Memory B cell (primary cell): ENCODE results near the gene POLR2C.
A peak's percentile ranks its signal among the peaks of the same experiment; 100 is the strongest.

Experiments used
- ATAC-seq: fragments of 150-1000 bp; cut with Tn5 transposase; 2 replicates; pipeline ENCODE4 v1.10.0; 2021; ENCODE audit warnings: low read depth, mild to moderate bottlenecking, moderate library complexity
- DNase-seq, 2 donors: peaks; one replicate each; pipeline ENCODE4 v3.0.0; 2022; ENCODE audit warnings: low spot score in 2 of 2
- H3K27ac Mint-ChIP-seq: one replicate; pipeline ENCODE4 v1.8.0; 2022; ENCODE audit warnings: mild to moderate bottlenecking, moderate library complexity, mixed read lengths
- H3K27me3 Mint-ChIP-seq: one replicate; pipeline ENCODE4 v1.8.0; 2022; ENCODE audit warnings: mixed read lengths
- H3K36me3 Mint-ChIP-seq: one replicate; pipeline ENCODE4 v1.8.0; 2022; ENCODE audit warnings: mild to moderate bottlenecking, mixed read lengths
- H3K4me1 Mint-ChIP-seq: one replicate; pipeline ENCODE4 v1.8.0; 2022; ENCODE audit warnings: mixed read lengths
- H3K4me3 Mint-ChIP-seq: one replicate; pipeline ENCODE4 v1.8.0; 2022; ENCODE audit warnings: mild to moderate bottlenecking, moderate library complexity, mixed read lengths
- H3K9me3 Mint-ChIP-seq: one replicate; pipeline ENCODE4 v1.8.0; 2022; ENCODE audit warnings: mixed read lengths

Gene POLR2C

GRCh38 chr16:57479205-57479975 lies 16.9 kb downstream of the POLR2C start:
- ATAC-seq (no peak), DNase-seq (no peak)
- Mint-ChIP-seq H3K9me3 (no peaks in the 10 kb centered on the region), H3K4me1 (peaks cover 23% of the 10 kb centered on the region), H3K36me3 (no peaks in the 10 kb centered on the region), H3K27ac (no peak overlapping the region), H3K27me3 (peaks cover 4% of the 10 kb centered on the region), H3K4me3 (peak overlapping the region; percentile 65)

- Mint-ChIP-seq H3K27ac (no peak overlapping the region), H3K27me3 (peaks cover 4% of the 10 kb centered on the region), H3K36me3 (no peaks in the 10 kb centered on the region), H3K4me3 (no peak overlapping the region), H3K9me3 (no peaks in the 10 kb centered on the region), H3K4me1 (peaks cover 26% of the 10 kb centered on the region)
- DNase-seq = no peak
- no peak for ATAC-seq
Observed at GRCh38 chr16:57479976-57480753, 17.7 kb downstream of the POLR2C start.

GRCh38 chr16:57480754-57481230 lies 18.3 kb downstream of the POLR2C start:
- Mint-ChIP-seq H3K4me3 (no peak overlapping the region), H3K27ac (no peak overlapping the region), H3K36me3 (no peaks in the 10 kb centered on the region), H3K4me1 (peaks cover 26% of the 10 kb centered on the region), H3K9me3 (no peaks in the 10 kb centered on the region), H3K27me3 (peaks cover 4% of the 10 kb centered on the region)
- no peak for DNase-seq
- no peak for ATAC-seq

- ATAC-seq (no peak), DNase-seq (no peak)
- no peaks in the 10 kb centered on the region for H3K36me3 Mint-ChIP-seq
- H3K4me3 Mint-ChIP-seq = no peak overlapping the region
- no peaks in the 10 kb centered on the region for H3K9me3 Mint-ChIP-seq
- peaks cover 4% of the 10 kb centered on the region for H3K27me3 Mint-ChIP-seq
- peaks cover 22% of the 10 kb centered on the region for H3K4me1 Mint-ChIP-seq
- no peak overlapping the region for H3K27ac Mint-ChIP-seq
Observed at GRCh38 chr16:57481421-57481820, 18.9 kb downstream of the POLR2C start.

- ATAC-seq (no peak), DNase-seq (no peak)
- H3K4me3 Mint-ChIP-seq = no peak overlapping the region
- H3K27me3 Mint-ChIP-seq = peaks cover 4% of the 10 kb centered on the region
- peaks cover 27% of the 10 kb centered on the region for H3K4me1 Mint-ChIP-seq
- no peaks in the 10 kb centered on the region for H3K9me3 Mint-ChIP-seq
- H3K36me3 Mint-ChIP-seq = no peaks in the 10 kb centered on the region
- no peak overlapping the region for H3K27ac Mint-ChIP-seq
Observed at GRCh38 chr16:57482845-57483545, 20.5 kb downstream of the POLR2C start.

- Mint-ChIP-seq H3K27me3 (peaks cover 4% of the 10 kb centered on the region), H3K36me3 (no peaks in the 10 kb centered on the region), H3K4me3 (no peak overlapping the region), H3K4me1 (peaks cover 20% of the 10 kb centered on the region), H3K9me3 (no peaks in the 10 kb centered on the region), H3K27ac (no peak overlapping the region)
- ATAC-seq = no peak
- DNase-seq = no peak
Observed at GRCh38 chr16:57483725-57484514, 21.4 kb downstream of the POLR2C start.

GRCh38 chr16:57484515-57485005 lies 22.1 kb downstream of the POLR2C start:
- no peaks in the 10 kb centered on the region for H3K36me3 Mint-ChIP-seq
- ATAC-seq (no peak), DNase-seq (no peak)
- no peaks in the 10 kb centered on the region for H3K9me3 Mint-ChIP-seq
- peaks cover 2% of the 10 kb centered on the region for H3K27me3 Mint-ChIP-seq
- no peak overlapping the region for H3K27ac Mint-ChIP-seq
- peaks cover 17% of the 10 kb centered on the region for H3K4me1 Mint-ChIP-seq
- no peak overlapping the region for H3K4me3 Mint-ChIP-seq

GRCh38 chr16:57485091-57485915 lies 22.8 kb downstream of the POLR2C start:
- H3K27ac Mint-ChIP-seq = no peak overlapping the region
- no peaks in the 10 kb centered on the region for H3K36me3 Mint-ChIP-seq
- peaks cover 2% of the 10 kb centered on the region for H3K27me3 Mint-ChIP-seq
- DNase-seq = no peak
- H3K4me3 Mint-ChIP-seq = peak overlapping the region; percentile 95
- no peaks in the 10 kb centered on the region for H3K9me3 Mint-ChIP-seq
- no peak for ATAC-seq
- H3K4me1 Mint-ChIP-seq = peaks cover 16% of the 10 kb centered on the region

- Mint-ChIP-seq H3K36me3 (no peaks in the 10 kb centered on the region), H3K27ac (peak within 1 kb of the TSS; percentile 42)
- DNase-seq = peak; percentile 64 to 68
Observed at GRCh38 chr16:57485916-57486857, 23.7 kb downstream of the POLR2C start, which contains the start of gene DOK4. TSS of gene DOK4 (minus strand) at chr16:57486493. CDS start at chr16:57479507, 6,986 bp downstream.

GRCh38 chr16:57486858-57487834 lies 24.7 kb downstream of the POLR2C start:
- Mint-ChIP-seq H3K4me1 (peaks cover 14% of the 10 kb centered on the region), H3K9me3 (no peaks in the 10 kb centered on the region), H3K4me3 (peak overlapping the region; percentile 87), H3K27ac (peak overlapping the region; percentile 42), H3K36me3 (no peaks in the 10 kb centered on the region), H3K27me3 (no peaks in the 10 kb centered on the region)
- ATAC-seq (peak; percentile 17), DNase-seq (no peak)

More at GRCh38 chr16:57485916-57486857, 23.7 kb downstream of the POLR2C start, which contains the start of gene DOK4:
- peaks cover 14% of the 10 kb centered on the region for H3K4me1 Mint-ChIP-seq
- peaks cover 2% of the 10 kb centered on the region for H3K27me3 Mint-ChIP-seq
- H3K4me3 Mint-ChIP-seq = peak within 1 kb of the TSS; percentile 95
- ATAC-seq = peak; percentile 98
- H3K9me3 Mint-ChIP-seq = no peaks in the 10 kb centered on the region

GRCh38 chr16:57489229-57489628 lies 26.8 kb downstream of the POLR2C start:
- ATAC-seq (no peak), DNase-seq (no peak)
- Mint-ChIP-seq H3K9me3 (no peaks in the 10 kb centered on the region), H3K27ac (no peak overlapping the region), H3K27me3 (no peaks in the 10 kb centered on the region), H3K4me3 (no peak overlapping the region), H3K36me3 (no peaks in the 10 kb centered on the region), H3K4me1 (peaks cover 18% of the 10 kb centered on the region)
